Activated CD4-positive, CD25-positive, alpha-beta regulatory T cell treated with anti-CD3 and anti-CD28 coated beads, Interleukin-2, amount 50 U/mL, for 72 hours (primary cell): Measurements from ENCODE around the gene ARHGAP26.

Source experiments
- DNase-seq: peaks from one replicate; pipeline ENCODE4 v3.0.0; 2021

Gene ARHGAP26

DNA sequence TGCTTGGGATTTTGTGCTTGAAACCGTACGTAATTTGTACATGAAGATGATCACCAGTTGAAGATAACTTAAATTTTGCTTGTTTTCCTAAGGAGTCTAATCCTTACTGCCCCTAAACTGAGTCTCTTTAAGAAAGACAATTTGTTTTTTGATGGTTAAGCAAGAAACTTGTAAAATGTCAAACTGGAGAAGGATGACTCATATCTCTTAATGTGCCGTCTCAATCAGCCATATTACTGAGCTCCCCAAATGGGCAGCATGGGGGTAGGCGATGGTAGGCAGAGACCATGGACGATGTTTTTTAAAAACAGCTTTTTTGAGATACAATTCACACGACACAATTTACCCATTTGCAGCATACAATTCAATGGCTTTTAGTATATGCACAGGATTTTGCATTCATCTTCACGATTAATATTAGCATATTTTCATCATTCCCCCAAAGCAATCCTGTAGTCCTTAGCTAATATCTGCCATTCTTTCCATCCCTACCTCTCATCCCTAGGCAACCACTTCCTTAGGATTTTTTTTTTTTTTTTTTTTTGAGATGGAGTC is 14.3 kb downstream of the ARHGAP26 start:
- DNase-seq, result no peak

DNA sequence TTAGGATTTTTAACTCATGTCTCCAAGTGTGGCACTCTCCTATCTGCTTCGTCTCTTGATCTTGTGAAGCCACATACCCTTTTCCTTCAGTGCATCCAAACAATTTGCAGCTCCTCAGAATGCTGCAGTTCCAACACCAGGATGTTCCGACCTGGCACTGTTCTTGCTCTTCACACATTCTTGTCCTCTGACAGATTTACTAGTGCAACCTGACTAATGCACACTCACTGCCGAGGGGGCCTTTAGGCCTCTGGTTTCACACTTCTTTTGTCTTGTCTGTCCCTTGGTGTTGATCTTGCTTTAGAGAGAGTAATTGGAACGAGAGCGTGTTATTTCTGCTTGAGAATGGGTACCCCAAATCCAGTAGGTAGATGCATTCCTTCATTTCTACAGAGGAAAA is 15.0 kb downstream of the ARHGAP26 start:
- DNase-seq, result no peak

DNA sequence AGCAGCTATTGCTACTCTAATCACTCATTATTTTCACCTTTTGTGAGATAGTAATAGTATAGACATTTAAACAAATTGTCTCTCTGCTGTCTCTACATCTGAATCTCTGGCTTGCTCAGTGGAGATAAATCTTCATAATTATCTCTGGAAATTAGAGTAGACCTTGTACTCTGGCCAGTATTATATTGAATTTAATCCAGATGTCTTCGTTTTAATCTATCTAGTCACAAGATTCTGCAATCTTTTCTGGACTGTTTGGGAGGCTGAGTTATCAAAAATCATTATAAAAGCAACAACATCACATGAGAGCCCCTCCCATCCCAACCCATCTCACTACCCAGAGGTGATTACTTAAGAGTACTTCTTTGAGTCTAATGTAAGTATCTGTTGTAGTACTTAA is 19.0 kb downstream of the ARHGAP26 start:
- no peak for DNase-seq

DNA sequence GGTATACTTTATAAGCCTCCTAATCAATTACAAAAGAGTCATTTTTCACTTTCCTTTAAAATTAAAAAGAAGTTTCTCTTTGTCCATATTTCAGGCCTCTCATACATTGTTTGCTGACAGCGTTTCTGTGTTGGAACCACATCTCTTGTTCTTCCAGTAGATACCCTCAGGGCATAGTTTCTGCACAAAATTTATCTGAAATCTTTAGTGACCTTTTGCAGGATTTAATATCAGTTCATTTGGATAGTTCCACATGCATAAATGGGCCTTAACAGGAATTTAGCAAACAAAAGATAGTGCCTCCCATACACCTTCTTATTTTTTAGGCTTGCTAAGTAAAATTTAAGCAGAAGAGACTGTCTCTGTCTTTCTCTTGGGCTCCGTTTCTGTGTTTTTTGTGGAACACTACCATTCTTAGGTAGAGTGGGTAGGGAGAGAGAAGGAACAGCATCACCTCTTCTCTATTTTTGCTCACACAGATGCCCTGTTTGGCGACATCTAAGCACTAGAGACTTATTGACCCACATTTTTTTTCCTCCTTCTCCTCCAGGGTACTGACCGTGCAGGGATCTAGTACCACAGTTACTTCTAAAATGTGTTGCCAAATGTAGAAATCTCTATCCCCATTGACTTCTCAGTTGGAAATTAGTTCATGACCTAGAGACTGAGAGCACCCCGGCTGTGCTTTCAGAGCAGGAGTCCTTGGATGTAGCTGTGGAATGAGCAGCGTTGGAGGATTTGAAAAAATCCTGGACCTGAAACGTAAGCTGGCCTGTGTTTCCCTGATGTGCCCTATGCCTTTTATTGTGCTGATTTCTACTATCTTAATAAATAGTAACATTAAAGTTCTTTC is 22.1 kb downstream of the ARHGAP26 start:
- no peak for DNase-seq

DNA sequence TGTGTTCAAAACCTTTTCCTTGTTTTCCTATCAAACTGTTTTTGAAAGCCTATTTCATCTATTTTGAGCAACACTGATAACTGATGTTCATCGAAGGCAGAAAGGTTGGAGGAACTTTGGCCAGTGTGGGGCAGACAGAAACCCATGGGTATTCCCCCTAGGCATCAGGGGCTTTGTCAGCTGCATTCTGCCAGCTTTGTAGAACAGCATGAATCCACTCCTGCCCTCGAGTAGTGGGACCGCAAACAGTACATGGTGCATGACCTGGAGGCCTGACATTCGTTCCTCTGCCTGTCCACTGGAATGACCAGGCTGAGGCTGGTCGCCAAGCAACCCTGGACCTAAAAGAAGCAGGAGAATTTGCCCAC is 22.7 kb downstream of the ARHGAP26 start:
- no peak for DNase-seq

DNA sequence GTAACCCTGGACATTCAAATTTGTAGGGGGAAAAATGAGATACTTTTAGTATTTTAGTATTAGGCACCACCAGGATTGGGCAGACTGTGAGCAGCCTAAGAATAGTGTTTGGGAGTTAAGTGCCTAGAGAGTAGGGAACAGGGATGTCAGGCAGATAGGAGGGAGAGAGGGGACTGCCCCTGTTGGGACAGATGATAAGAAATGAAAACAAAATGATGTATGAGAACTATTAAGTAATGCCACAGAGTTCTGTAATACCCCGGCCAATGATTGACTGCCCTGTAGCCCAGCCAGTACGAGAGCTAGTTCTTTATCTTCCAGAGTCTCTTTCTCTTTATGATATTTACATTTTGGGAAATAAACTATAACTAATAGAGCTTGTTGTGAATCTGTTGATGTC is 24.4 kb downstream of the ARHGAP26 start:
- no peak for DNase-seq

DNA sequence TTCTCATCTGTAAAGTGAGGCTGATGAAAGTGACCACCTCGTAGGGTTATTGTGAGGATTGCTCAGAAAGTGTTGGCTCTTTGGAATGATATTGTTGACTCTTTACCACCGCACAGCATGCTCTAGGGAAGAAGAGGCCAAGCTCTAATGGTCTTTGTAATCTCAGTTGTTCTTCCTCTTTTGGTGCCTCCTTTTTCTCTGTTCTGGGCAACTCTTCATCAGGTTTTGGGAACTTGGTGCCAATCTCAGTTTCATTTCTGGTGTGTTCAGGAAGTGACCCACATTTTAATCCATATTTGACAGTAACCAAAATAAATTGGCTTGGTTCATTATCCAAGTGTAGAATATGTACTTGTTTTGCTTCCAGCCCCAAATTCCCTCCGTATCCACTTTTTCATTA is 25.1 kb downstream of the ARHGAP26 start:
- no peak for DNase-seq

DNA sequence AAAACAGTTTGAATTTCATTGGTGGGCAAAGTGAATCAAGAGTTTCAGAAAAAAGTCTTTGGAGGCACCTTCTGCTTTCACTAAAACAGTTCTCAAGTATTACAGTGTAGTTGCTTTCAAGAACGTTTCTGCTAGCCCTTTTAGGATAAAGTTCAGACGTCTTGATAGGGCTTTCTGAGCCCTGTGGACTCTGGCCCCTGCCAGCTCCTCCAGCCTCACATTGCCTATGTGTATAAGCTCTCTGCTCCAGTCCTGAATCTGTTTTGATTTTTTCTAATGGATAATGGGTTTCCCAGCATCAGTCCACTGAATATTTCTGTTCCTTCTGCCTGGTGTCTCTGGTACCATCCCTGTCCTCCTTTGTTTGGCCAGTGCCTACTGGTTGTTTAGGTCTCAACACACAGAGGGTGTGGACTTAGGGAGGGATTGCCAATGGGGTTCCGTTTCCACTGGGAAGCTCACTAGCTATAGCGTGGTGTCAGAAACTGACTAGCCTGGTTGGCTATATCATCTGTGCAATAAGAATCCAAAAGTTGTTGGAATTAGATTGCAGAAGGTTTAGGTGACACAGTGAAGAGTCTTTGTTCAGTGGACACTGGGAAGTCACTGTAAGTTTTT is 26.4 kb downstream of the ARHGAP26 start:
- no peak for DNase-seq

DNA sequence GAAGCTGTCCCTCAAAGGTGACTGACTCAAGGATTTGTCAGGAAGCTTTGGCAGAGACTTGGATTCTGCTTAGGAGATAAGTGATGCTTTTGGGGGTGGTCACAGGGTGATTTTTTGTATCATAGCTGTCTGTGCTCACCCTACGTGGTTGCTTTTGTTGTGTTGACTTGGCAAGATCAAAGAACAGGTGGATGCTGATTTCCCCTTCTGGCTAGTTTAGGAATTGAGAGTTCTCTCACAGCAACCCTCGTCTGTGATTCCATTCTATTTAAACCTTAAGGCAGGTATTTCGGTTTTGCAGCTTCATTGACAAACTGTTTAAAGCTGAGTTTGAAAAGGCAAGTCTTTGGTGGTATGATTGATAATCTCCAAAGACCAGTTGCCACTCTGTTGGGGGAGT is 27.2 kb downstream of the ARHGAP26 start:
- DNase-seq, result no peak

DNA sequence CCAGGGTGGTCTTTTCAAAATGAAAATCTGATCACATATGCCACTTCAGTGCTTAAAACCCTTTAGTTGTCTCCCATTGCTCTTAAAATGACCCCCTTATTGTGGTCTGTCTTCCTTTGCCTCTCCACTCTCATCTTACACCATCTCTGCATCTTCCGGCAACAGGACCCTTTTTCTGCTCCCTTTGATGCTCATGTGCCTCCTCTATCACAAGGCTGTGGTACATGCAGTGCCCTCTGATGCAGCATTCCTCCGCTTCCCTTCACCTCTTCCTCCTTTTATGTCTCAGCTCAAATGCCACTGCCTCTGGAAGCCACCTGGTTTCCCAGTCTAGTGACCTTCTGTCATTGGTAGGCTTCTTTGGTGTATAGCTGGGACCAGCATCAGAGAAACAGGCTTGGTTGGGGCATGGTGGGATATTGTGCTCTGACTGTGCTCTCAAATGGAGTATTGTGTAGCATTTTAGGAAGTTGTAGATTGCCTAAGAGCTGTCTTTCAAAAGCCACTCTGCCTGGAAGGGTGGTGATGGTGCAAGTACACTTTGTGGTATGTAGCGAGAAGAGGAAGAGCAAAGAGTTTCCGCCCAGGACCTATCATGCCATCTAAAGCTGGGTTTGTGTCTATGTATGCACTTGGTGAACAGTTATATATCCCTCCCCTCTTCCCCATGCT is 28.1 kb downstream of the ARHGAP26 start:
- no peak for DNase-seq

DNA sequence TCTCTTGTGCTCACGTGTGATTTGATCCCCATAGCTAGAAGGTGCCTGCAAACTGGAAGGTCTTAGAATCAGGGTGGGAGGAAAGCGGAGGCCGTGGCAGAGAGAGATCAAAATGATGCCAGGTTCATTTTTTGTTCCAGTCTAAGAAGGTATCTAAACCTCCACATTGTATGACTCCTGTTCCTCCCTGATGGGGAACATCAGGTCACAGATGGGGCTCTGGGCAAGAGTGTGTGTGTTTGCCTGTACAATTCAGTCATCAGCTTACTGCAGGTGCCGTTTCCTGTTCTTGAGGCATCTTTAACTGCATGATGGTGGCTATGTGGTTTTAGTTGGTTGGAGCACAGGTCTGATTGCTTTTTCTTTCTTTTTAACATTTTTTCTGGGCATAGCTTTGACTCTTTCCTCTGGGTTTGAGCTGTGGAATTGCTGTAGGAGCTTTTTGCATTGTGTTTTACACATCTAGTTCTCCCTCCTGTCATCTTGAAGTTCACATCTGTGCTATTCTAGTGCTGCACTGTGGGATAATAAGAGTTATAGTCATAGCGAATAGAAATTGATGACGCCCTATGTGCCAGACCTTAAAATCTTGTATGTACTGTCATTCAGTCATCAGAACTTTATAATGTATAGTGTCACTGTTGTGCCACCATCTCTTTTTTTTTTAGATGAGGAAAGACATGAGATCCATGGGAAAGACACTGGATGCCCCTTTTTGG is 30.8 kb downstream of the ARHGAP26 start:
- DNase-seq, result no peak

DNA sequence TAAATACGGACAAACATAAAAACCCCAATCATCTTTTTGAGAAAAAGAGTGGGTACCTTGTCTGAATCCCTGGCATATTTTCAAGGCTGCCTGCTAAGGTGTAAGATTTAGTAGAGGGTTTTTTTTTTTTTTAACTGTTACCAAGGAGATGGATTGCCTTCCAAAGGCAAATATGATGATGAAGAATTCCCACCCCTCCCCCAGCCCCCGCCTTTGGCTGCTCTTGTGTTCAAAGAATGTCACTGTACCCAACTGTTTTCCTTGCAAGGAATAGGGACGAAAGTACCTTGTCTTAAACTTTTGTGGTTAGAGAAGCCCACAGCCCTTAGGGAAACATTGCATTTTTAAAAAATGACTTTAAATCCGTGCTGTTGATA is 31.3 kb downstream of the ARHGAP26 start:
- no peak for DNase-seq

DNA sequence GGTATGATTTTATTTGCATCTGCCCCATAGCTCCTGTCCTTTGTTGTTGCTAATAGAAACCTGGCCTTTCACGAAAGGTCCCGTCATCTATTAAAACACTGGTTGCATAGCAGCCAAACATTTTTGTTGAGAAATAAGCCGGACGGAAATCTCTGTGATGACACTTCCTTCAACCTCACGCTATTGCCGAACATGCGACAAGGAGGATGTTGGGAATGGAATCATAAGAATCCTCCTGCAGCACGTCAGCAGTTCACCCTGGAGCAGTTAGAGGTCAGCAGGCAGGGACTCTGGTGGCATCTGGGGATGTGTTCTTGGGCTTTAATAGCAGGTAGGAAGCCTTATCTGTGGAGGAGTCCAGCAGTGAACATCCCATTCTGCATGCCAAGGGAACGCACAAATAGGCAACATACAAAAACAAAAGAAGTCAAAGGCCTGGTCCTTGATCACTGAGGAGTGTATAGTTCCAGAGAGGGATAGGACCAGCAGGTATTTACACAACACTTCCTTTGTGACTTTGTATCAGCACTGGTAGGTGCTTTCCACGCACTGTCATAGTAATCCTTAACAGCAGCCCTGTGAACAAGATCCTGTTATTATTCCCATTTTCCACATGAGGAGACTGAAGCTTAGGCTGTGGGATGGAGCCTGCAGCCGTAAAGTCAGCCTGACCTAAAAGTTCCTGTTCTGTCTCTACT is 33.4 kb downstream of the ARHGAP26 start:
- no peak for DNase-seq

DNA sequence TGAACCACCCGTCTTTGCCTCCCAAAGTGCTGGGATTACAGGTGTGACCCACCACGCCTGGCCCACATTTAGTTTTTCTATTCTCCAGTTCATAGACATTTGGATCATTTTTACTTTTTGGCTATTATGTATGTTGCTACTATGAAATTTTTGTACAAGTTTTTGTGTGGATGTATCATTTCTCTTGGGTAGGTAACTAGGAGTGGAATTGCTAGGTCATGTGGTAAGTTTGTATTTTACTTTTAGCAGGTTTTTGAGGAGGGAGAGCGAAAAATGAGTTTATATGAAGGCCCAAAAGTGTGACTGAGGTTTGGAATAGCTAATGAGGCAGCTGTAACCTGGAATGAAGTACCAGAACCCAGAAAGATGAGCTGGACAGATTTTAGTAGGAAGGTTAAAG is 35.2 kb downstream of the ARHGAP26 start:
- no peak for DNase-seq

DNA sequence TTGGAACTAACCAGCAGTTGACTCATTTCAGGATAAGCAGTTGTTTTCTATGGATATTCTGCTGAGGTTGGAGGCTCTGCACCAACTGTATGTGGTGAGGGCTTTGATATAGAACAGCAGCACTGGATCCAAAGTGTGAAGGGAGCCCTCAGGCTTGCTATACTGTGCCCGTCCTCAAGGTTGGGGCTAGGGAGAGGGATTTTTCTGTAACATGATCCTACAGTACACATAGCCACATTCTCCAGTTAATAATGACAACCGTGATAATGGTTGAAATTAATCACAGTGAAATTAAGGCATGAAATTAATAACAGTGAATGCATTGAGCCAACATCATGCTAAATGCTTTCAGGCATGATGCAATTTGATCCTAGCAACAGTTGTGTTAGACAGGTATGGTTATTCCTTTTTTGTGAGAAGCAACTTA is 36.7 kb downstream of the ARHGAP26 start:
- DNase-seq, result no peak

DNA sequence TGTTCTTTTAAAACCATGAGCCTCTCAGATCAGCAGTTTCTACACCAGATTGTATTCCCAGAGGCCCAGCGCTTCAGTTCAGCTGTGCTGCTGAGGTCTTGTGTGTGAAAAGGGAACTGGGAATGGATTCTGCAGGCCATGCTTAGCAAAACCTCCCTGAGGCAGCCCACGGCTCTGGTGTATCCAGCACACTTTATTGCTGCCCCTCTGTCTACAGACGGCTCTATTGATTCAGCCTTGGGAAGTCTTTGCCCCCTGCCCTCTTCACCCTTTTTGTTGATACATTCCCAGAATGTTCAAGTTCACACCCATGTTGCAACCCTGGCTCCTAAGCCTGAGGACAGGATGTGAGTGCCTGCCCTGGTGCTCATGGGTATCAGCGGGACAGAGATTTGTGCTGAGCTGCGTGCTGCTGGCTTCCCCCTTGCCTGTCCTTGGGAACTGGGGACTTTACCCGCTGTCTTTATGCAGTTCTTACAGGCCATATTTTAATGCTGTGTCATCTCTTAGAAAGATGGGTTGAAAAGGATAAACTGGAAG is 37.3 kb downstream of the ARHGAP26 start:
- DNase-seq, result no peak

DNA sequence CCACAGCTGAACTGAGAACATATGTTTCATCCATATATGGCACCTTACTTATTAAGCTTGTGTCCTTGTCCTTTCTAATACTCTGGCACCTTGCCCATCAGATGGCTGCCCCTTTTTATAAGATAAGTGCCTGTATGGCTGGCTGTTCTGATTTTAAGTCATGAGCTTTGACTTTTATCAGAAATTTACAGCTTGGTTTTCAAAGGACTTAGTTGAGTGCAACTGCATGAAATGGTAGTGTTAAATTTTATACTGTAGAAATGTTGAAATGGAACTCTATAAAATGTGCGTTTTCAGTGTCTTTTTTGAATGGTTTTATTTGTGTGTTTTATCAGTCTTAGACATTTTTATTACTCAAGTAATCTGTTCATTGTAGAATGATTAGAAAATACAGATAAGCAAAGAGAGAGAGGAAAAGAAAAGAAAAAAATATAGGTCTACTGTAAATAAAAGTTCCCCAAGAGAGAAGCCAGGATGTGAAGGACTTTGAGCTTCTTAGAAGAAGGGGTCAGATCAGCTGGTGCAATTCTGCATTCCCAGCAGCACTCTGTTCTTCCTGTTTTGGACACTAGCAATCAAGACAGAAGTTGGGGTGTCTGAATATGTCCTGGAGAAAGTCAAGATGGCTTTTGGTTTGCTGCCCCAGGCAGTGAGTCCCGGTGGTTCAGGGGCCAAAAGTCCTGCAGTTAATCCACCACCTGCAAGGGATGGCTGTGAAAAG is 38.9 kb downstream of the ARHGAP26 start:
- DNase-seq, result no peak

DNA sequence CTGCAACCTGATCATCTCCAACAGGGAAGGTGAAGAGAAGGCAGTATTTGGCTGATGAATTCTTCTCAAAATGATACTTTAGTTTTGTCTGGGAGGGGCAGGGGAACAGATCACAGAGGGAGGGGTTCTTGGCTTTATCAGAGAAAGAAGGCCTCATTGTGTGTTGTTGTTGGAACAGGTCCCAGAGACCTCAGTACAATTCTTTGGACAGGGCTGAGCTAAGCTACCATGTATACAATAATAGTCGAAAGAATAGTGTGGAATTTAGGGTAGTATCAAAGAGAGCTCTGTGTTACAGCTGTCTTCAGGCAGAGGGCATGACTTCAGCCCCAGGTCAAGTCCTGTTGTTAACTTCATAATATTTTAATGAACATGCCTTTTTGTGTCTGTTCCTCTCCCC is 39.9 kb downstream of the ARHGAP26 start:
- no peak for DNase-seq

DNA sequence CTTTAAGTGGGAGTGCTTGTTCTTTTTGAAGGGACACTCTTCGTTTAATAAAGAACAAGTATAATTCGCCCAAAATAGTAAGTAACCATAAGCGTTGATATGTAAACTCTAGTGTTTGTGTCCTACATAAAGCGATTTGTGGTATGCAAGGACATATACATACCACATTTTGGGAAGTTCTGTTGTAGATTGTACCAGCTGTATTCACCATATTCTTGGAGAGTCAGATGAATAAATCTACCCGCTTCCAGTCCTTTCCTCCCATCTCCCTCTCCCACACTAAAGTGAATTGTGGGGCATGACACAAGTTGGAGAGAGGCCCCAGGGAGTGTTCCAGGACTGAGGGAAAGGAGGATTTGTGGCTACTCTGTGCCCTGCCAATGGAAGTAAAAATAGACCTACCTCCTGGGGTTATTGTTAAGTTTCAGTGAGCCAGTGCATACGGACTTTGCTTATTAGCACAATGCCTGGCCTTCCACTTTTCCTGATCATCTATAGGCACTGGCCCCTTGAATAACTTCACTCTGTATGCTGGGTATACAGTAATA is 40.6 kb downstream of the ARHGAP26 start:
- DNase-seq, result no peak

DNA sequence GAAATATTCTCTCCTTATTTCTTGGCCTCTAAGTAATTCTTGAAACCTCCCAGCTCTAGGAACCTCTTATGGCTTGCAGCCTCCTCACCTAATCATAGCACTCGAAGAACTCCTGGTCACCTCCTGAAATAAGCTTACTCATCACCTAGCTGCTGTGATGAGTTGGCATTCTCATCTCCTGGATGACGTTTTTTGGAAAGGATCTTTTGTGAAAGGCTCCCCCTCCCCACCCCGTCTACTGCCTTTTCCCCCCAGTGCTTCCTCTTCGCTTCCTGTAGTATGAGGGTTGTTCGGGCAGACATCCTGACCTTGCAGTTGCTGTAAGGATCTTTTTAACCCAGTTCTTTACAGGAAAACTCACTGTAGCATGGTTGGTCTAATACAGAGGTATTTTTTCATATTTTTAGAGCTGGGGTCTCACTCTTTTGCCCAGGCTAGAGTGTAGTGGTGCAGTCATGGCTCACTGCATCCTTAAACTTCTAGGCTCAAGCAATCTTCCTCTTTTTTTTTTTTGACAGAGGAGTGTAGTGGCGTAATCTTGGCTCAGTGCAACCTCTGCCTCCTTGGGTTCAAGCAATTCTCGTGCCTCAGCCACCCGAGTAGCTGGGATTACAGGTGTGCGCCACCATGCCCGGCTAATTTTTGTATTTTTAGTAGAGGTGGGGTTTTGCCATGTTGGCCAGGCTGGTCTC is 41.8 kb downstream of the ARHGAP26 start:
- no peak for DNase-seq

DNA sequence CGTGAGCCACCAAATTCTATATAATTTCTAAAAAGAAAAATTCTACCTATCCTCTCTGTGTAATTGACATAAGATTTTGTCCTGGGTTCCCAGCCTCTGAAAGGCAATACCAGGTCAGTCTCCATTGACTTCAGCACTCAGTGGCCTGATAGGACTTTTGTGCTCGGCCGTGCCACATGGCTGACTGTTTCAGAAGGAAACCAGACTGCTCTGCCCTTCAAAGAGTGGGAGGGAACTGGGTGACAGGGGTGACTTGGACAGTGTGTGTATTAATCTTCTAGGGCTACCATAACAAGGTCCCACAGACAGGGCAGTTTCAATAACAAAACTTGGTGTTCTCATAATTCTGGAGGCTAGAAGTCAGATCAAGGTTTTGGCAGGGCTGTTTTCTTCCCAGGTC is 43.0 kb downstream of the ARHGAP26 start:
- DNase-seq, result no peak
